A673 (cell line): ENCODE measurements around the gene KCNE4.

Experiments
- EZH2 ChIP-seq: fragments of 200-600 bp; sonication (generic); IDR thresholded peaks from 2 replicates; pipeline ENCODE4 v1.6.1; 2017; ENCODE audit warnings: borderline replicate concordance, low read depth, mild to moderate bottlenecking, mixed read lengths, antibody characterized with exemption, low read length; ENCODE audit not compliant: poor library complexity, severe bottlenecking
- TF ChIP-seq, protein P1 (sequence below): fragments of 300-800, 200-600 bp; sonication (generic); conservative IDR thresholded peaks from 2 replicates; pipeline ENCODE4 v1.5.1; 2017; ENCODE audit warnings: low read depth, mild to moderate bottlenecking, antibody characterized with exemption, low read length, moderate library complexity, mixed read lengths

DNA sequence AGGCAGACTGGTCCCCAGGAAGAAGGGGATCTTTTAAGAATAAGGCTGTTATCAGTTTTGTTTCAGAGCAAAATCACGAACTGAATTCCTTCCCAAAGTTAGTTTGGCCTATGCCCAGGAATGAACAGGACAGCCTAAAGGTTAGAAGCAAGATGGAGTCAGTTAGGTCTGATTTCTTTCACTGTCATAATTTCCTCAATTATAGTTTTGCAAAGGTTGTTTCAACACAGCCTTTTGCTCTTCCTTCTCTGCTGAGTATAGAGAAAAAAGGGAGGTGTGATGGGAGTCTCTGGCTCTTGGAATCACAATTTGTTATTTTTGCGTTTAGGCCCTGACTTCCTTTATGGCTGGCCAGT lies 14.6 kb upstream of the KCNE4 start:
- TF ChIP-seq, protein P1, sequence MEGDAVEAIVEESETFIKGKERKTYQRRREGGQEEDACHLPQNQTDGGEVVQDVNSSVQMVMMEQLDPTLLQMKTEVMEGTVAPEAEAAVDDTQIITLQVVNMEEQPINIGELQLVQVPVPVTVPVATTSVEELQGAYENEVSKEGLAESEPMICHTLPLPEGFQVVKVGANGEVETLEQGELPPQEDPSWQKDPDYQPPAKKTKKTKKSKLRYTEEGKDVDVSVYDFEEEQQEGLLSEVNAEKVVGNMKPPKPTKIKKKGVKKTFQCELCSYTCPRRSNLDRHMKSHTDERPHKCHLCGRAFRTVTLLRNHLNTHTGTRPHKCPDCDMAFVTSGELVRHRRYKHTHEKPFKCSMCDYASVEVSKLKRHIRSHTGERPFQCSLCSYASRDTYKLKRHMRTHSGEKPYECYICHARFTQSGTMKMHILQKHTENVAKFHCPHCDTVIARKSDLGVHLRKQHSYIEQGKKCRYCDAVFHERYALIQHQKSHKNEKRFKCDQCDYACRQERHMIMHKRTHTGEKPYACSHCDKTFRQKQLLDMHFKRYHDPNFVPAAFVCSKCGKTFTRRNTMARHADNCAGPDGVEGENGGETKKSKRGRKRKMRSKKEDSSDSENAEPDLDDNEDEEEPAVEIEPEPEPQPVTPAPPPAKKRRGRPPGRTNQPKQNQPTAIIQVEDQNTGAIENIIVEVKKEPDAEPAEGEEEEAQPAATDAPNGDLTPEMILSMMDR = no peak
- no peak for TF ChIP-seq EZH2
